Measurements from ENCODE around the gene SLC30A1. TPM values are rescaled to one million over a fixed set of nuclear protein-coding genes. Genes with fewer than 3 reads are reported as not detected.

Gene SLC30A1
- total and polyA plus RNA-seq, 2 of the 13 experiments (the other 11 are each of a cell fraction or from before 2014, with no cell fraction given), result 5.9 to 24.4 TPM

DNA sequence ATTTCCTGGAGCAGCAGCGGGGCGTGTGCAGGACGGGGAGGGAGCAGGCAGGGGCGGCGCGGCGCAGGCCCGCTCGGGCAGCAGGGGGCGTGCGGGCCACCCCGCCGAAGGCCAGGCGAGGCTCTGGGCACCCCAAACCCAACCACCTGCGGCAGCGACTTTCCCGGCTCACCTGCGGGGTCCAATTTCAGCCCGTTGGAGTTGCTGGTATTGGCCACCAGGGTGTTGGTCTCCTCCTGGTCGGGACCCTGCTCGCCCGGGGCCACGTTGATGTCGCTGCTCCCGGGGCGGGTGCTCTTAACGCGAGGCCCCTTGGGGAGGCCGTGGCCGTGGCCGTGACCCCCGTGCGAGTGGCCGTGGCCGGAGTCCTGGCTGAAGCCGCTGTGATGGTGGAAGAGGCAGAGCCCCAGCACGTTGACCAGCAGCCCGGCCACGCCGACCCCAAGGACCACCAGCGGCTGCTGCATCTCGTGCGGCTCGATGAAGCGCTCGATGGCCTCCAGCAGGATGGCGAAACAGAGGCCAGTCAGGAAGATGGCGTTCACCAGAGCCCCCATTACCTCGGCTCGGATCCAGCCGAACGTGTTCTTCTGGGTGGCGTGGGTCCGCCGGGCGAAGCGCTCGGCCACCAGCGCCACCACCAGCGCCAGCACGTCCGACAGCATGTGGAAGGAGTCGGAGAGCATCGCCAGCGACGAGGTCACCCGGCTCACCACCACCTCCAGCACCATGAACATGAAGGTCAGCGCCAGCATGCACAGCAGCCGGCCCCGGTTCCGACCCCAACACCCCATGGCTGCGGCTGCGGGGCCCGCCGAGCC is 932 bp downstream of the SLC30A1 start (continued):
- TF ChIP-seq ZNF710 (CRISPR knock-in tag; IDR thresholded peaks at IDR 0.05; ENCODE audit: borderline replicate concordance) (peak; percentile 63; the same call in 1 of the 2 replicates), ZKSCAN1 (IDR thresholded peaks at IDR 0.05; ENCODE audit: low read length) (no peak), ZNF619 (CRISPR knock-in tag; IDR thresholded peaks at IDR 0.05) (peak; percentile 74; the same call in 1 of the 2 replicates), ZEB1 (IDR thresholded peaks at IDR 0.05; ENCODE audit: insufficient replicate concordance, low read depth) (peak; percentile 90), SAFB2 (CRISPR knock-in tag; IDR thresholded peaks at IDR 0.05; ENCODE audit: borderline replicate concordance, low read depth) (no peak), MYC (CRISPR knock-in tag; IDR thresholded peaks at IDR 0.05; ENCODE audit: borderline replicate concordance) (0 out of 2 replicates have a peak, but pooled peaks have one; percentile 43), ETV5 (CRISPR knock-in tag; IDR thresholded peaks at IDR 0.05; ENCODE audit: borderline replicate concordance) (no peak), BCL6 (CRISPR knock-in tag; IDR thresholded peaks at IDR 0.05) (no peak), ZNF10 (CRISPR knock-in tag; IDR thresholded peaks at IDR 0.05; ENCODE audit: borderline replicate concordance, low read depth) (no peak), TCF7L2 (IDR thresholded peaks at IDR 0.05; ENCODE audit: low read depth, low read length) (no peak), NPAS2 (CRISPR knock-in tag; IDR thresholded peaks at IDR 0.05; ENCODE audit: borderline replicate concordance) (no peak), ARID5B (CRISPR knock-in tag; IDR thresholded peaks at IDR 0.05) (peak; percentile 62), DR1 (CRISPR knock-in tag; IDR thresholded peaks at IDR 0.05) (peak; percentile 66; the same call in 1 of the 2 replicates), GATAD2A (CRISPR knock-in tag; IDR thresholded peaks at IDR 0.05) (peak; percentile 8; the same call in 1 of the 2 replicates), ZNF496 (CRISPR knock-in tag; IDR thresholded peaks at IDR 0.05; ENCODE audit: insufficient replicate concordance) (no peak), ZFYVE20 (CRISPR knock-in tag; IDR thresholded peaks at IDR 0.05; ENCODE audit: borderline replicate concordance, low read depth) (0 out of 2 replicates have a peak, but pooled peaks have one; percentile 37), ATAD3A (CRISPR knock-in tag; IDR thresholded peaks at IDR 0.05) (no peak), ZFP37 (CRISPR knock-in tag; IDR thresholded peaks at IDR 0.05; ENCODE audit: borderline replicate concordance) (no peak), ZNF343 (CRISPR knock-in tag; IDR thresholded peaks at IDR 0.05) (peak; percentile 84), CC2D1A (CRISPR knock-in tag; IDR thresholded peaks at IDR 0.05) (no peak), TRIM24 (CRISPR knock-in tag; IDR thresholded peaks at IDR 0.05) (no peak)
- TF ChIP-seq, protein P1, sequence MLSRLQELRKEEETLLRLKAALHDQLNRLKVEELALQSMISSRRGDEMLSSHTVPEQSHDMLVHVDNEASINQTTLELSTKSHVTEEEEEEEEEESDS (CRISPR knock-in tag; IDR thresholded peaks at IDR 0.05; ENCODE audit: borderline replicate concordance), result 0 out of 2 replicates have a peak, but pooled peaks have one; percentile 17
- TF ChIP-seq, protein P2, sequence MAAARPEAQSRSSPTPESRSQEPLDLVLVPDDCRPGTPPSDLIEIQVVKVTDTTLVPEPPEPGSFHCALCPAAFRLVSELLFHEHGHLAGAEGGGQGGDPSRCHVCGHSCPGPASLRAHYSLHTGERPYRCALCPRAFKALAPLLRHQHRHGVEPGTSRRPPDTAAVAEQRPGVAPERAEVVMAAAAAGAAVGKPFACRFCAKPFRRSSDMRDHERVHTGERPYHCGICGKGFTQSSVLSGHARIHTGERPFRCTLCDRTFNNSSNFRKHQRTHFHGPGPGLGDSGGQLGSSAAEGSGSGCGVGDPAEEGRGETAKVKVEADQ (CRISPR knock-in tag; IDR thresholded peaks at IDR 0.05; ENCODE audit: borderline replicate concordance), result no peak

Measured in HepG2 (cell line).